Keratinocyte (primary cell): ENCODE results near the gene FANK1. TPM values are rescaled to one million over a fixed set of nuclear protein-coding genes. Genes with fewer than 3 reads are reported as not detected.

Experiments used
- DNase-seq: peaks from one replicate; pipeline ENCODE4 v3.0.0-alpha.2; 2011; ENCODE audit warnings: low read depth, missing footprints, low spot score
- FAIRE-seq: peaks from 2 replicates; lab custom pipeline; 2011; peaks lifted over from hg19 to GRCh38; lab: Jason Lieb, UNC
- H2AFZ ChIP-seq: 2 replicates; pipeline ENCODE4 v1.6.0; 2012; ENCODE audit warnings: low read length, control low read depth, inconsistent platforms; ENCODE audit not compliant: control insufficient read depth
- H3K27ac ChIP-seq: 2 replicates; pipeline ENCODE4 v1.5.1; 2011; ENCODE audit warnings: low read length; ENCODE audit not compliant: control insufficient read depth, insufficient read depth
- H3K27me3 ChIP-seq: 3 replicates; pipeline ENCODE4 v1.6.0; 2011; ENCODE audit warnings: low read length; ENCODE audit not compliant: control insufficient read depth, insufficient read depth; ENCODE audit errors: extremely low read depth
- H3K36me3 ChIP-seq, 2 experiments: 2 replicates in 1 of 2; 3 replicates in 1 of 2; pipeline ENCODE4 v1.5.1; 2011; ENCODE audit warnings: low read length in 2 of 2, mild to moderate bottlenecking in 1 of 2; ENCODE audit not compliant: control insufficient read depth in 2 of 2, insufficient read depth in 2 of 2; ENCODE audit errors: extremely low read depth in 1 of 2
- H3K4me1 ChIP-seq: 3 replicates; pipeline ENCODE4 v1.5.1; 2011; ENCODE audit warnings: low read length; ENCODE audit not compliant: control insufficient read depth, insufficient read depth; ENCODE audit errors: extremely low read depth
- H3K4me2 ChIP-seq: 3 replicates; pipeline ENCODE4 v1.6.0; 2011; ENCODE audit warnings: low read depth, low read length; ENCODE audit not compliant: control insufficient read depth, insufficient read depth; ENCODE audit errors: extremely low read depth
- H3K4me3 ChIP-seq, 3 experiments: fragments of 200-600 bp in 1 of 3; sonication (generic) in 1 of 3; 2 replicates in 2 of 3; 3 replicates in 1 of 3; pipeline ENCODE4 v1.5.1; 2011 to 2016; ENCODE audit warnings: low read length in 3 of 3, mild to moderate bottlenecking in 3 of 3, control low read depth in 2 of 3, inconsistent platforms in 1 of 3, low read depth in 1 of 3, mixed read lengths in 1 of 3, mixed run types in 1 of 3, moderate library complexity in 1 of 3; ENCODE audit not compliant: control insufficient read depth in 2 of 3, insufficient read depth in 2 of 3; ENCODE audit errors: extremely low read depth in 1 of 3
- H3K79me2 ChIP-seq: 2 replicates; pipeline ENCODE4 v1.6.0; 2012; ENCODE audit warnings: low read length; ENCODE audit not compliant: control insufficient read depth, insufficient read depth
- H3K9ac ChIP-seq: 3 replicates; pipeline ENCODE4 v1.6.0; 2011; ENCODE audit warnings: low read length; ENCODE audit not compliant: control insufficient read depth, insufficient read depth; ENCODE audit errors: extremely low read depth
- H3K9me1 ChIP-seq: 3 replicates; pipeline ENCODE4 v1.6.0; 2011; ENCODE audit warnings: low read length; ENCODE audit not compliant: control insufficient read depth, insufficient read depth; ENCODE audit errors: extremely low read depth
- H3K9me3 ChIP-seq: 2 replicates; pipeline ENCODE4 v1.5.1; 2012; ENCODE audit warnings: low read depth, low read length; ENCODE audit not compliant: control insufficient read depth
- H4K20me1 ChIP-seq: 3 replicates; pipeline ENCODE4 v1.6.0; 2011; ENCODE audit warnings: low read length; ENCODE audit not compliant: control insufficient read depth, insufficient read depth; ENCODE audit errors: extremely low read depth
- CTCF ChIP-seq, 3 experiments: IDR thresholded peaks in 1 of 3; conservative IDR thresholded peaks in 1 of 3; optimal IDR thresholded peaks in 1 of 3; 2 replicates in 2 of 3; 3 replicates in 1 of 3; pipeline versions ENCODE3 to v1.5.1; 2011; ENCODE audit warnings: low read length in 3 of 3, mild to moderate bottlenecking in 3 of 3, moderate library complexity in 2 of 3, control low read depth in 1 of 3, inconsistent platforms in 1 of 3; ENCODE audit not compliant: insufficient read depth in 2 of 3; ENCODE audit errors: extremely low read depth in 1 of 3
- EZH2 ChIP-seq: IDR thresholded peaks from one replicate; pipeline ENCODE4 v1.6.1; 2012; ENCODE audit warnings: inconsistent platforms, mild to moderate bottlenecking, low read length, moderate library complexity
- dilution Hi-C: fragments of 300-500 bp; cut with MboI; formaldehyde crosslinking; loops from one replicate; pipeline ENCODE4 v1.7.0; 2020; ENCODE audit warnings: low sequenced_read_pairs; ENCODE audit not compliant: extremely low pct_ligation_motif_present
- polyA plus RNA-seq, 5 experiments: library from polyadenylated mRNA; depleted of rRNA in 3 of 5; stranded (reverse) in 3 of 5; stranded (forward) in 1 of 5; unstranded in 1 of 5; fragments of >200 nt; gene quantifications; 1 replicate in 1 of 5; 2 replicates in 3 of 5; 3 replicates in 1 of 5; pipeline versions ENCODE4 v1.2.1 to v1.2.3, GENCODE V29; 2011 to 2012; ENCODE audit warnings: missing spikeins in 2 of 5, low read depth in 1 of 5, low replicate concordance in 1 of 5

Gene FANK1
- polyA plus RNA-seq, 1 donor (not counting 4 experiments of a cell fraction or from before 2014, with no cell fraction given): 13.4 TPM

- DNase-seq (no peak), FAIRE-seq (no peak)
- Histone ChIP-seq H3K4me3 (no peak overlapping the region), H3K27ac (no peak overlapping the region), H3K4me1 (no peaks in the 10 kb centered on the region), H3K9me1 (no peaks in the 10 kb centered on the region), H3K36me3 (no peaks in the 10 kb centered on the region), H3K9ac (no peak overlapping the region), H2AFZ (no peak overlapping the region), H3K9me3 (no peaks in the 10 kb centered on the region), H3K4me2 (no peak overlapping the region), H4K20me1 (no peaks in the 10 kb centered on the region), H3K79me2 (no peaks in the 10 kb centered on the region), H3K27me3 (no peaks in the 10 kb centered on the region)
- dilution Hi-C loops: no loop called here
- TF ChIP-seq EZH2 (no peak), CTCF (optimal IDR thresholded peaks at IDR 0.05 in 1 of 3, IDR thresholded peaks at IDR 0.05 in 1 of 3, conservative IDR thresholded peaks at IDR 0.05 in 1 of 3; ENCODE audit: extremely low read depth in 1 of 3, insufficient read depth in 2 of 3, low read length in 3 of 3) (no peak)
Observed at GRCh38 chr10:126042906-126043305, 146.5 kb downstream of the FANK1 start.

GRCh38 chr10:126043389-126043788, 147.0 kb downstream of the FANK1 start:
- dilution Hi-C loops: no loop called here
- TF ChIP-seq EZH2: no peak
- TF ChIP-seq CTCF (optimal IDR thresholded peaks at IDR 0.05 in 1 of 3, IDR thresholded peaks at IDR 0.05 in 1 of 3, conservative IDR thresholded peaks at IDR 0.05 in 1 of 3; ENCODE audit: extremely low read depth in 1 of 3, insufficient read depth in 2 of 3, low read length in 3 of 3): no peak
- no peak for DNase-seq
- Histone ChIP-seq H3K4me3 (no peak overlapping the region), H3K79me2 (no peaks in the 10 kb centered on the region), H3K9ac (no peak overlapping the region), H3K27ac (no peak overlapping the region), H3K4me2 (no peak overlapping the region), H2AFZ (no peak overlapping the region), H3K27me3 (no peaks in the 10 kb centered on the region), H4K20me1 (no peaks in the 10 kb centered on the region), H3K36me3 (no peaks in the 10 kb centered on the region), H3K9me1 (no peaks in the 10 kb centered on the region), H3K9me3 (no peaks in the 10 kb centered on the region), H3K4me1 (no peaks in the 10 kb centered on the region)
- no peak for FAIRE-seq
